Measurements from ENCODE around the gene COL18A1. TPM values are rescaled to one million over a fixed set of nuclear protein-coding genes. Genes with fewer than 3 reads are reported as not detected.

The COL18A1 gene
- total RNA-seq, 1 experiment from 2014 or later = 19.5 TPM

DNA sequence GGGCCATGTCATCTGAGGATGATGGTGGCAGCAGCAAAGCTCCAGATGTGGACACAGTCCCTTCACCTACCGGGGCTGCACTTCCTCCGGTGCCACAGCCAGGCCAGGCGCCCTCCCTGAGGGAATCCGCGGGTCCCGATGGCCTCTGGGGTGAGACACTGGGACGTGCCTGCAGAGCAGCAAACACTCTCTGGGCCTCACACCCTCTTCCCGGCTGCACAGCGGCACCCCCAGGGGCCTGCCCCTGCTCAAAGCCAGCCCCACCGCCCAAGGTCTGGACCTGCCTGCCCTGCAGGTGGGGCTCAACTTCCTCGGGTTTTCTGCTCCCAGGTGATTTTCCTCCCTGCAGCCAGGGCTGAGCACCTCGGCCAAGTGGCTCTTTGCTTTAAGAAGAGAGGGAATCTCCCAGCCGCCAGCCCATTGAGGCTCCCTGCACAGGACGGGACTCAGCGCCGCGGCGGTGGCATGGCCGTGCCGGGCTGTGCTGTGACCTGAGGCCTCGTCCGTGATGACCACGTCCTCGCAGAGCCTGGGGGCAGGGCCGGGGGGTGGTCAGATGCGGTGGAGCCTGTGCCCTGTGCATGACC is 21.3 kb upstream of the COL18A1 start:
- DNase-seq = no peak
- H3K27ac ChIP-seq = no peak overlapping the region
- H3K4me3 ChIP-seq = no peak overlapping the region
- no peaks in the 10 kb centered on the region for H3K9me3 ChIP-seq (replicated peaks)
- H3K4me1 ChIP-seq = peaks cover 24% of the 10 kb centered on the region
- no peaks in the 10 kb centered on the region for H3K27me3 ChIP-seq
- H3K36me3 ChIP-seq = no peaks in the 10 kb centered on the region

DNA sequence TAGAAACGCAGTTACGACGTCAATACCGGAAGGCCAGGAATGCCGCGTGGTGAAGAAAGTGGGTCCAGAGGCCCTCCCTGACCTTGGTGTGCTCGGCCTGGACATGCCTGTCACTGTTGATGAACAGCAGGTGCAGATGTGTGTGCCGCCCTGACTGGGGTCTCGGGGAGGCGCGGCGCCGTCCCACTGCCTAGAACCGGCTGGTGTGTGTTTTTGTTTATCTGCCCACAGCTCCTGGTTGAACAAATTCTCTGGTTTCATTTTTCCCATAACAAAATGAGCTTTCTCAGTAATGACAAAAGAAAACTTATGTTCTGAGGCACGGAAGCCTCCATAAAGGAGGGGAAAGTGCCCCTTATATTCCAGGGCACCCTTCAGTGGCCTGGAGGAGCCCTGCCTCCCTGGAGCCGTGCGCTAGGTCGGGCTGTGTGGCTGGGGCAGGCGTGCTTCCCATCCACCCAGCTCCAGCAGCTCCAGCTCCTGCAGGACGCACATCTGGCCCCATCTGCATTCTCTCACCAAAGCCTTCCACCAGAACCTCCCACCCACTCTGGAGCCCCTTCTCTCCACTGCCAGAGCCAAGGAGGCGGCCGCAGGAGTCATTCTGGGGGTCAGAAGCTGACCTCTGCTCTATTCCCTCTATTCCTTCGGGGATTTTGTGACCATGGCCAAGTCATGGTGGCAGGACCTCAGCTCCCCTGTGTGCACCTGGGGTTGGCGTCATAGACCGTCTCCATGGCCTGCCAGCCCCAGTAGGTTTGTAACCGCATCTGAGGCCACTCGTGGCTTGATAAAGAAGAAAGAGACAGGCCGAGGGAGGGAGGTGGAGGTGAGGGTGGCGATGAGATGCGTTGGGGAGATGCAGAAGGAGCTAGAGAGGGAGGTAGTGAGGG is 20.1 kb upstream of the COL18A1 start:
- H3K36me3 ChIP-seq = no peaks in the 10 kb centered on the region
- no peak for DNase-seq
- H3K4me1 ChIP-seq = peaks cover 24% of the 10 kb centered on the region
- H3K27ac ChIP-seq = no peak overlapping the region
- H3K4me3 ChIP-seq = no peak overlapping the region
- no peaks in the 10 kb centered on the region for H3K27me3 ChIP-seq
- H3K9me3 ChIP-seq (replicated peaks) = no peaks in the 10 kb centered on the region; the same call in 1 of the 2 replicates

- Histone ChIP-seq H3K27me3 (no peaks in the 10 kb centered on the region), H3K27ac (no peak overlapping the region), H3K36me3 (no peaks in the 10 kb centered on the region), H3K4me1 (peaks cover 24% of the 10 kb centered on the region), H3K9me3 (replicated peaks) (no peaks in the 10 kb centered on the region; the same call in 1 of the 2 replicates), H3K4me3 (no peak overlapping the region)
- no peak for DNase-seq
These were observed 19.4 kb upstream of the COL18A1 start for GRCh38 chr21:45385549-45386050.

- no peaks in the 10 kb centered on the region for H3K36me3 ChIP-seq
- H3K4me3 ChIP-seq = no peak overlapping the region
- no peaks in the 10 kb centered on the region for H3K27me3 ChIP-seq
- peak overlapping the region; percentile 71 for H3K27ac ChIP-seq
- H3K4me1 ChIP-seq = peaks cover 24% of the 10 kb centered on the region
- H3K9me3 ChIP-seq (replicated peaks) = no peaks in the 10 kb centered on the region; the same call in 1 of the 2 replicates
- DNase-seq = no peak
These were observed 18.6 kb upstream of the COL18A1 start for GRCh38 chr21:45386336-45386727.

DNA sequence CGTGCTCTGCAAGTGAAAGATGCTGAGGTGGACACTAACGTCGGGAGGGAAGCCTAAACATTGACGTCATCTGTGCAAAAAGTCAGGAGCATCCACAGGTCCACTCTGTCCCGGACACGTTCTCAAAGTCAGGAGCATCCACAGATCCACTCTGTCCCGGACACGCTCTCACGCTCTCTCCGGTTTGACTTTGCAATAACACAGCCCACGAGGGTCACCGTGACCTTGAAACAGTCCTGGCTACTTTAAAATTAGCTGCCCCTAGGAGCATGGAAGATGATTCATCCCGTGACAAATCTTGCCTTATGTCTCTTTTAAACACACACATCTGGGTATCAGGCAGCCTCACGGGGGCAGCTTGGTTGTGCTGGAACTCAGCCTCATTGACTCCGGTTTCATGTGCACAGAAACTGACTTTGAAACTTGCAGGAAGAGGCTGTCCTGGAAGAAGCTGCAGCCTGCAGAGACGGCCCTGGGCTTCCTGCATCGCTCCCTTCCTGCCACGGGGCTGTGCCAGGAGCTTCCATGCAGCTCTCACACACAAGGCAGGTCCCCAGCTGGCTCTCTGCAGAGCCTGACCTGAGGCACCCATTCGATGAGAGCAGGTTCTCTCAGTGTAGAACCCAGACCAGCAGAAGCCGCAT is 18.1 kb upstream of the COL18A1 start:
- DNase-seq = peak; percentile 82 to 88
- no peaks in the 10 kb centered on the region for H3K36me3 ChIP-seq
- H3K27me3 ChIP-seq = no peaks in the 10 kb centered on the region
- H3K4me3 ChIP-seq = no peak overlapping the region
- H3K9me3 ChIP-seq (replicated peaks) = no peaks in the 10 kb centered on the region; the same call in 1 of the 2 replicates
- peak overlapping the region; percentile 71 for H3K27ac ChIP-seq
- H3K4me1 ChIP-seq = peaks cover 24% of the 10 kb centered on the region

DNA sequence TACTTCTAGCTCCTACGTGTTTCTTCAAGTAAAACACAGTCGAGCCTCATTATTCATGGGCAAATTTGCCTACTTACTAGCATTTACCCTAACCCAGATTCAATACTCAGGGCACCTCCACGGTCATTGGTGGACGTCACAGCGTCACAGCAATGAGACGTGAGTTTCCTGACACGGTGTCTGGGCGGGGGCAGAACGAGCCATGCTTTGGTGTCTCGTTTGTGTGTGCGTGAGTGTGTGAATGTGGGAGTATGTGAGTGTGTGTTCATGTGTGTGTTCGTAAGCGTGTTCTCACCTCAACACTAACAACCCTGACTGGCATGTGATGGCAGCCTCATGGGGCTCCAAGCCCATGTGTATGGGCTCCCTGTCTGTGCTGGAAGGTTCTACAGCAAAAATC is 17.5 kb upstream of the COL18A1 start:
- DNase-seq = no peak
- H3K27me3 ChIP-seq = peaks cover 6% of the 10 kb centered on the region; the same call in 1 of the 2 replicates
- H3K9me3 ChIP-seq (replicated peaks) = no peaks in the 10 kb centered on the region; the same call in 1 of the 2 replicates
- H3K4me3 ChIP-seq = no peak overlapping the region
- peaks cover 24% of the 10 kb centered on the region for H3K4me1 ChIP-seq
- H3K27ac ChIP-seq = peak overlapping the region; percentile 71
- no peaks in the 10 kb centered on the region for H3K36me3 ChIP-seq

- Histone ChIP-seq H3K4me1 (peaks cover 23% of the 10 kb centered on the region), H3K4me3 (no peak overlapping the region), H3K9me3 (replicated peaks) (no peaks in the 10 kb centered on the region; the same call in 1 of the 2 replicates), H3K36me3 (no peaks in the 10 kb centered on the region), H3K27ac (peak overlapping the region; percentile 71), H3K27me3 (peaks cover 9% of the 10 kb centered on the region; the same call in 1 of the 2 replicates)
- peak in 1 of 2 experiments; percentile 10 for DNase-seq
These were observed 16.9 kb upstream of the COL18A1 start for GRCh38 chr21:45388011-45388521.

DNA sequence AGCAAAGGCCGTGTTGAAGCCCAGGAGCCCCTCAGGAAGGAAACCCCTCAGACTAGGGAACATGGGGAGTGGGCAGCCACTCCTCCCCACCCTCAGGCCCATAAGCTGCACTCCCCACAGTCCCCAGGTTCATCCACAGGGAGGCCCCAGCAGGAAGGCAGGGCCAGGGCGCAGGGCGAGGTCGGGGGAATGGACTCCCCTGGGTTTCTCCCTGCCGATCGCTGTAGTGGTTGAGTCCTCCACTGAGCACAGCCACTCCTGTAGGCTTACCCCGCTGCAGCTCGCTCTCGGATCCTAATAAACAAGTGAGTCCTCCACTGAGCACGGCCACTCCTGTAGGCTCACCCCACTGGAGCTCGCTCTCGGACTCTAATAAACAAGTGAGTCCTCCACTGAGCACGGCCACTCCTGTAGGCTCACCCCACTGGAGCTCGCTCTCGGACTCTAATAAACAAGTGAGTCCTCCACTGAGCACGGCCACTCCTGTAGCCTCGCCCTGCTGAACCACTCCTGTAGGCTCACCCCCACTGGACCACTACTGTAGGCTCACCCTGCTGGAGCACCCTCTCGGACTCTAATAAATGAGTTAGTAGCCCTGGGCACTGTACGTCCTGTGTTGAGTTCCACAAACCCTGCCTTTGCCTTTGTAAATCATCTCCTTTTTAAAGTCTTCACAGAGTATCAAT is 16.2 kb upstream of the COL18A1 start:
- no peak overlapping the region for H3K27ac ChIP-seq

DNA sequence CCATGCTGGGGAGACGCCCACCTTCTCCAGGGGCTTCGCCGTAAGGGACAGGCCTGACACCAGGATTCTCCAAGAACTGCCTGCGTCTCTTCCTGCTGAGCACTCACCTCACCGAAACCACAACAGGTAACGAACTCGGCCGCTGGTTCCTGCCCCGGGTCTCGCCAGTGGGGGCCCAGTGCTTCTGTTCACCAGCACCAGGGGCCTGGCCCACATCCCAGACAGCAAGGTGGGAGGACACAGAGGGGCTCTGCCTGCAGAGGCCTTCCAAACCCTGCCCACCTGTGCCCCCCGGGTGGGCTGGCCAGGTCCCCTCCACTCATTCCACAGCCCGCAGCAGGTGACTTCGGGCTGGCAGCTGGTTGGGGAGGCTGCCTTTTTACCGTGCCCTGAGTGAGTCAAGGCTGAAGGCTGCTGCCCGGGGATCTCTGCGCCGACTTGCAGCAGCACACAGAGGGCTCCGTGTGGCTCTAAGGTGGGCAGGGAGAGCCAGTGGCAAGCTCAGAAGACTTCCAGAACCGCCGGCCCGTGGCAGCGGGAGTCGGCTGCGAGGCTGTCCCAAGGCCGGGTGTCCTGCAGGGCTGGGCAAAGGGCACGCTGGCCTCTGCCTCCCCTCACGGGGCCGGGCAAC is 14.7 kb upstream of the COL18A1 start:
- DNase-seq = no peak
- H3K27ac ChIP-seq = no peak overlapping the region
- peaks cover 18% of the 10 kb centered on the region for H3K4me1 ChIP-seq

More for the DNA sequence above, 16.2 kb upstream of the COL18A1 start:
- Histone ChIP-seq H3K9me3 (replicated peaks) (no peaks in the 10 kb centered on the region; the same call in 1 of the 2 replicates), H3K4me3 (no peak overlapping the region), H3K27me3 (peaks cover 11% of the 10 kb centered on the region; the same call in 1 of the 2 replicates), H3K4me1 (peaks cover 18% of the 10 kb centered on the region), H3K36me3 (no peaks in the 10 kb centered on the region)
- DNase-seq = no peak

DNA sequence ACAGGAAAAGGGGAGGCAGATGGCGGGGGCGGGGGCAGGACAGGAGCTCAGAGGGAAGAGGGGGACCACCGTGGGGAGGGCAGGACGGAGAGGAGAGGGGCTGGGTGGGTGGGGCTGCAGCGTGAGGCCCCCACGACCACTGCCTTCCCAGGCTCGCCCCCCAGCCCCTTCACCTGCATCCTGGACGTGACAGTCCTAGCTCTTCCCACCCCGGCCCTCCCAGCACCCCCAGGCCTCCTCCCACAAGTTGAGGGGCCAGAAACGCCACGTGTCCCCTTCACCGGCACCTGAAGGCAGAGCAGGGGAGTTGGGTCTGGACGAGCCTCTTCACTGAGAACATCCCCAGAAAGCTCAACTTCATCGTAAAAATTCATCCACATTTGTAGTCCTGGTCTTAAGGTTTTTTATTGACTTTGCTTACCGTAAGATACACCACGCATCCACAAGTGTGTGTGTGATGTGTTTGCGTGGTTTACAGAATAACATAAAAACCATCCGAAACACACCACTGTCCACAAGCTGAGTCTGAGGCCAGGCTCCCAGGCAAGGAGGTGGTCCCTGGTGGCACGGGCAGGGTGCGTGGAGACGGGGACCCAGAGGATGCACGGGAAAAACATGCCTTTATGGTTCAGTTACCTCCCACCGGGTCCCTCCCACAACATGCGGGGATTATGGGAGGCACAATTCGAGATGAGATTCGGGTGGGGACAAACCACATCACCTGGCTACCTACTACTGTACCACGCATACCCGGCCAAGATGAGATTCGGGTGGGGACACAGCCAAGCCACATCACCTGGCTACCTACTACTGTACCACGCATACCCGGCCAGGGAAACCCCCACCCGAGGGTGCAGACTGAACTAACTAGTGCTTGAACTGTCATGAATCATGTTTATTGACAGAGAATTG is 13.9 kb upstream of the COL18A1 start:
- DNase-seq = no peak
- Histone ChIP-seq H3K36me3 (no peaks in the 10 kb centered on the region), H3K9me3 (replicated peaks) (no peaks in the 10 kb centered on the region; the same call in 1 of the 2 replicates), H3K4me1 (peaks cover 18% of the 10 kb centered on the region), H3K27ac (no peak overlapping the region), H3K4me3 (no peak overlapping the region), H3K27me3 (peaks cover 11% of the 10 kb centered on the region; the same call in 1 of the 2 replicates)

More for the DNA sequence above, 14.7 kb upstream of the COL18A1 start:
- H3K27me3 ChIP-seq = peaks cover 11% of the 10 kb centered on the region; the same call in 1 of the 2 replicates
- H3K36me3 ChIP-seq = no peaks in the 10 kb centered on the region
- H3K9me3 ChIP-seq (replicated peaks) = no peaks in the 10 kb centered on the region; the same call in 1 of the 2 replicates
- no peak overlapping the region for H3K4me3 ChIP-seq

GRCh38 chr21:45391743-45392572 is 13.0 kb upstream of the COL18A1 start:
- Histone ChIP-seq H3K27me3 (peaks cover 11% of the 10 kb centered on the region; the same call in 1 of the 2 replicates), H3K4me1 (peaks cover 13% of the 10 kb centered on the region), H3K36me3 (no peaks in the 10 kb centered on the region), H3K27ac (no peak overlapping the region), H3K4me3 (no peak overlapping the region), H3K9me3 (replicated peaks) (no peaks in the 10 kb centered on the region; the same call in 1 of the 2 replicates)
- DNase-seq = no peak

- no peaks in the 10 kb centered on the region for H3K36me3 ChIP-seq
- peaks cover 8% of the 10 kb centered on the region for H3K4me1 ChIP-seq
- H3K9me3 ChIP-seq (replicated peaks) = no peaks in the 10 kb centered on the region; the same call in 1 of the 2 replicates
- DNase-seq = no peak
- H3K27ac ChIP-seq = no peak overlapping the region
- no peak overlapping the region for H3K4me3 ChIP-seq
- H3K27me3 ChIP-seq = peaks cover 11% of the 10 kb centered on the region; the same call in 1 of the 2 replicates
These were observed 12.4 kb upstream of the COL18A1 start for GRCh38 chr21:45392573-45392971.
